Measurements from ENCODE around the gene DGKZ.

The DGKZ gene

DNA sequence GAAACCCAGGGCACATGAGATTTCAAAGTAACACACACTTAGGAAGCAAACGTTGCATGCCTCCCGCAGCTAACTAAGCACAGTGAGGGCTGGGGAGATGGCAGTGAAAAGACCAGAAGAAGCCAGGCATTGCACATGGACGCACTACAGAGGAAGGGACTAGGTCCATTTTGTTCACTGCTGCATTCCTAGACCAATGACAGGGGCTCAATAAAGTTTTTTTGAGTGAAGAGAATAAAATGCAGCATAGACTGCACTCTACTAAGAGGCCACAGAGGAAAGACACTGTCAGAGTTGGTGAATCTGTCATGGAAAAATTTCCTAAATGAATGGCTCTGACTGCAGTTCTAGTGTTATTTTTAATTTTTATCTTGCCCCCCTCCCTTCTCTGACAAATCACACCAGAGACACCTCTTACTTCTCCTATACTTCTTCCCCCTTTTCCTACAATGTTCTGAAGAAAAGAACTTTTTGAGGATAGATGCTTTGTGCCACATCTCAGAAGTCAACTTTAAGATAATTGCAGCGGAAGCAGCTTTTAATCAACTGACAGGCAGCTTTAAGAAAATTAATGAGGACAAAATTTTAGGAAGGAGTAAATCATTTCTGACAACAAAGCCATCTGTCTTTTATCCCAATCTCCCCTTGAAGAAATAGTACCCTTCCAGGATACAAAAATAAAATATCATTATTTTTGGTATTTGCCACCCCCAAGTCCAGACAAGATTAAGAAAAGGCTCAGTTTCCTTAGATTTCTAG, 79.1 kb downstream of the DGKZ start:
- H3K4me3 ChIP-seq (ENCODE audit: low read depth, low read length), result no peak overlapping the region
- TF ChIP-seq, protein P1, sequence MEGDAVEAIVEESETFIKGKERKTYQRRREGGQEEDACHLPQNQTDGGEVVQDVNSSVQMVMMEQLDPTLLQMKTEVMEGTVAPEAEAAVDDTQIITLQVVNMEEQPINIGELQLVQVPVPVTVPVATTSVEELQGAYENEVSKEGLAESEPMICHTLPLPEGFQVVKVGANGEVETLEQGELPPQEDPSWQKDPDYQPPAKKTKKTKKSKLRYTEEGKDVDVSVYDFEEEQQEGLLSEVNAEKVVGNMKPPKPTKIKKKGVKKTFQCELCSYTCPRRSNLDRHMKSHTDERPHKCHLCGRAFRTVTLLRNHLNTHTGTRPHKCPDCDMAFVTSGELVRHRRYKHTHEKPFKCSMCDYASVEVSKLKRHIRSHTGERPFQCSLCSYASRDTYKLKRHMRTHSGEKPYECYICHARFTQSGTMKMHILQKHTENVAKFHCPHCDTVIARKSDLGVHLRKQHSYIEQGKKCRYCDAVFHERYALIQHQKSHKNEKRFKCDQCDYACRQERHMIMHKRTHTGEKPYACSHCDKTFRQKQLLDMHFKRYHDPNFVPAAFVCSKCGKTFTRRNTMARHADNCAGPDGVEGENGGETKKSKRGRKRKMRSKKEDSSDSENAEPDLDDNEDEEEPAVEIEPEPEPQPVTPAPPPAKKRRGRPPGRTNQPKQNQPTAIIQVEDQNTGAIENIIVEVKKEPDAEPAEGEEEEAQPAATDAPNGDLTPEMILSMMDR (IDR thresholded peaks at IDR 0.05; ENCODE audit: borderline replicate concordance, insufficient read depth, low read depth, low read length), result no peak

DNA sequence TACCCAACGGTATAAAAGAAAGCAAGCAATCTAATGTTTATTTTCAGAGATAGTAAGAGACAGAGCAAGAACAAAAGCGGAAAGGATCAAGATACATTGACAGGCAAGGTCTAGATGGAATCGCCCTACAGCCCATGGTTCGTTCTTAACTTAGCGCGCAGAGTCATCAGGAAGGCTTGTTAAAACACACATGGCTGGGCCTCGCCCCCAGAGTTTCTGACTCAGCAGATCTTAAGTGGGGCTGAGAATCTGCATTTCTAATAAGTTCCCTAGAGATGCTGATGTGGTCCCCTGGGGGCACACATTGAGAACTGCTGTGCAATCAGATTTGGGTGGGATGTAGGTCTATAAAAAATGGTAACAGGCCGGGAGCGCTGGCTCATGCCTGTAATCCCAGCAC, 80.1 kb downstream of the DGKZ start:
- H3K4me3 ChIP-seq (ENCODE audit: low read depth, low read length), result no peak overlapping the region
- TF ChIP-seq, protein P1 (IDR thresholded peaks at IDR 0.05; ENCODE audit: borderline replicate concordance, insufficient read depth, low read depth, low read length), result no peak

DNA sequence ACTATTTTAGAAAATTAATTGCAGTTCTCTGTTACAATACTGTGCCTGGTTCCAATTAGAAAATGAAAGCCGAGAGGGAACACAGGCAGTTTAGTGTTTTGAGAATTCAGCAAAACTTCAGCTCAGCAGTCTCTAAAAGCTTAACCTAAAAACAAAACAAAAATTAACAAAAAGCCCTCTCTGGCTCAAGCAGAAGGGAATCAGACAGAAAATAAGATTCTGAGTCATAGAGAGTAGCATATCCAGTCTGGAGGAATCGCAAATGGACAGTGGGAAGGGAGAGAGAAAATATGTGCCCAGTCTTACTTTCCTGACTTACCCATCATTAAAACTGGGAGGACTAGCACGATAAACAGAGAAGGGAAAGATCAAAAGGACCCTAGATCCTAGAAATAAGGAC, 82.5 kb downstream of the DGKZ start:
- TF ChIP-seq, protein P1 (IDR thresholded peaks at IDR 0.05; ENCODE audit: borderline replicate concordance, insufficient read depth, low read depth, low read length), result no peak
- H3K4me3 ChIP-seq (ENCODE audit: low read depth, low read length), result no peak overlapping the region

Measured in GM12875 (cell line).